Measurements from ENCODE around the gene SH3RF3. TPM values are rescaled to one million over a fixed set of nuclear protein-coding genes. Genes with fewer than 3 reads are reported as not detected.

The SH3RF3 gene
- 10 to 100 TPM in 1 of 2 donors, 1 to 10 TPM in 1; 1.4 to 17.0 TPM for total RNA-seq

- Histone ChIP-seq H3K9me3 (no peaks in the 10 kb centered on the region), H3K4me1 (replicated peaks) (no peaks in the 10 kb centered on the region), H3K27ac (peak within 1 kb of the TSS; percentile 32 to 55), H3K4me3 (peak within 1 kb of the TSS; percentile 44 to 57), H3K27me3 (replicated peaks; ENCODE audit: insufficient read depth) (no peaks in the 10 kb centered on the region), H3K36me3 (no peaks in the 10 kb centered on the region)
- DNase-seq (ENCODE audit: low spot score): peak; percentile 12
- under 1% methylated on average over 85 of the region's 85 CpGs for WGBS
- TF ChIP-seq CTCF (IDR thresholded peaks at IDR 0.05) (peak in 1 of 4 experiments; percentile 6), POLR2A (IDR thresholded peaks at IDR 0.05) (no peak)
- intact Hi-C loops (cut with DNase I): loop anchor here (1.0 to 5.0 kb wide), 2 partner anchors 59 to 382 kb away; no protein-coding TSS in a partner anchor
These were observed at the start of gene SH3RF3 for GRCh38 chr2:109128616-109129355. TSS of gene SH3RF3 (plus strand) at chr2:109129205.

- DNase-seq (ENCODE audit: low spot score): no peak
- H3K27me3 ChIP-seq (replicated peaks; ENCODE audit: insufficient read depth): no peaks in the 10 kb centered on the region
- intact Hi-C loops (cut with DNase I): no loop called here
- no peak overlapping the region for H3K4me3 ChIP-seq
- H3K4me1 ChIP-seq (replicated peaks): no peaks in the 10 kb centered on the region
- H3K36me3 ChIP-seq: no peaks in the 10 kb centered on the region
- H3K9me3 ChIP-seq: no peaks in the 10 kb centered on the region
- WGBS: 77% methylated on average over 6 of the region's 6 CpGs
- TF ChIP-seq POLR2A (IDR thresholded peaks at IDR 0.05) (no peak), CTCF (IDR thresholded peaks at IDR 0.05) (no peak), POLR2AphosphoS5 (IDR thresholded peaks at IDR 0.05) (no peak)
- H3K27ac ChIP-seq: no peak overlapping the region
These were observed 49.4 kb upstream of the SH3RF3 start for GRCh38 chr2:109079590-109079989.

GRCh38 chr2:109080109-109080508 lies 48.9 kb upstream of the SH3RF3 start:
- no peak overlapping the region for H3K4me3 ChIP-seq
- no peak for DNase-seq (ENCODE audit: low spot score)
- no peaks in the 10 kb centered on the region for H3K9me3 ChIP-seq
- H3K27ac ChIP-seq: no peak overlapping the region
- H3K27me3 ChIP-seq (replicated peaks; ENCODE audit: insufficient read depth): no peaks in the 10 kb centered on the region
- TF ChIP-seq CTCF (IDR thresholded peaks at IDR 0.05) (no peak), POLR2A (IDR thresholded peaks at IDR 0.05) (no peak), POLR2AphosphoS5 (IDR thresholded peaks at IDR 0.05) (no peak)
- H3K4me1 ChIP-seq (replicated peaks): no peaks in the 10 kb centered on the region
- 82% methylated on average over 6 of the region's 6 CpGs for WGBS
- intact Hi-C loops (cut with DNase I): no loop called here
- H3K36me3 ChIP-seq: no peaks in the 10 kb centered on the region

DNA sequence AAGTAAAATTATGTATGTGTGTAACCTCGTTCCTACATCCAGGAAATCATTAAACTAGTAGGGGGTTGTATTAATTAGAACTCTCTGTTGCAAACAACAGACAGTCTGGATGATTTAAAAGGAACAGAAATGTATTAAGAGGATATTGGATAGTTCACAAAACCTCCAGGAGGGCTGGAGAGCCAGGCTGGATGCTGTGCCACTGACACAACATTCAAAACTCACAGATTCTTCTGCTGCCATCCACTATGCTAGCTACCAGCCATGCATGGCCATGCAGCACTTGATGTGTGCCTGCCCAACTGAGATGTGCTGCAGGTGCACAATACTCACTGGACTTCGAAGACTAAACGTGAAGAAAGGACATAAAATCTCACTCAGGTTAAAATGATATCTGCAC lies 48.2 kb upstream of the SH3RF3 start:
- Histone ChIP-seq H3K27me3 (replicated peaks; ENCODE audit: insufficient read depth) (no peaks in the 10 kb centered on the region), H3K36me3 (no peaks in the 10 kb centered on the region), H3K4me3 (no peak overlapping the region), H3K27ac (no peak overlapping the region), H3K9me3 (no peaks in the 10 kb centered on the region), H3K4me1 (replicated peaks) (no peaks in the 10 kb centered on the region)
- intact Hi-C loops (cut with DNase I): no loop called here
- no peak for TF ChIP-seq CTCF (IDR thresholded peaks at IDR 0.05)
- no peak for TF ChIP-seq POLR2AphosphoS5 (IDR thresholded peaks at IDR 0.05)
- TF ChIP-seq POLR2A (IDR thresholded peaks at IDR 0.05): no peak
- no peak for DNase-seq (ENCODE audit: low spot score)
- 55% methylated on average over 3 of the region's 3 CpGs for WGBS

DNA sequence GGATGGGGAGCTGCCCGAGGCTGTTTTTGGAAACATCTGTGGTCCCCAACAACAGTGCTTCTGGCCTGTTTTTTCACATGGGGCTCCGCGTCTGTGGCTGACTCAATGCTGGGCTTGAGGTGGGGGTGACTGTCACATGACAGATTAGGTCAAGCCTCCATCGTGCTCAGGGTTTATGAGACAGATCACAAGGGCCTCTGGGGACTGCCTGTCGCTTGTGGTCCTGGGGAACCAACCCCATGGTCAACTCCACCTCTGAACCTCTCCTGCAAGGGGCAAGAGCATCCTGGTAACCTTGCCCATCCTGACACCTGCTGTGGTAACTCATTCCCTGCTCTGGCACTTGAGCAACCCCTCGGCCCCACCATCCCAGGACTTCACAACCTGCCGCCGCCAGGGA lies 47.6 kb upstream of the SH3RF3 start:
- no peaks in the 10 kb centered on the region for H3K4me1 ChIP-seq (replicated peaks)
- intact Hi-C loops (cut with DNase I): no loop called here
- no peak for TF ChIP-seq POLR2A (IDR thresholded peaks at IDR 0.05)
- TF ChIP-seq CTCF (IDR thresholded peaks at IDR 0.05): no peak

More for the DNA sequence above, 47.6 kb upstream of the SH3RF3 start:
- no peak for DNase-seq (ENCODE audit: low spot score)
- Histone ChIP-seq H3K9me3 (no peaks in the 10 kb centered on the region), H3K4me3 (no peak overlapping the region), H3K27me3 (replicated peaks; ENCODE audit: insufficient read depth) (no peaks in the 10 kb centered on the region), H3K36me3 (no peaks in the 10 kb centered on the region), H3K27ac (no peak overlapping the region)
- WGBS: 77% methylated on average over 8 of the region's 8 CpGs
